Adrenal gland (tissue), 5 donors: ENCODE data around the gene SLC7A10.

Experiments
- POLR2A ChIP-seq, 2 donors: fragments of 450-650 bp; IDR thresholded peaks; one replicate each; pipeline ENCODE4 v1.6.1; 2017; ENCODE audit warnings: antibody characterized with exemption in 2 of 2, mild to moderate bottlenecking in 2 of 2, moderate library complexity in 1 of 2
- TF ChIP-seq, protein P1 (sequence below), 6 experiments: fragments of 450-650 bp in 4 of 6; fragments of 200-600 bp in 2 of 6; sonication (generic) in 1 of 6; IDR thresholded peaks; 1 replicate in 5 of 6; 2 replicates in 1 of 6; pipeline versions ENCODE4 v1.5.1 to v1.8.0; 2016 to 2021; ENCODE audit warnings: antibody characterized with exemption in 6 of 6, mild to moderate bottlenecking in 2 of 6, moderate library complexity in 1 of 6
- donor health status: DM: no; HTN: no; CAD: no.

- TF ChIP-seq POLR2A (IDR thresholded peaks at IDR 0.05), result no peak
- TF ChIP-seq, protein P1, sequence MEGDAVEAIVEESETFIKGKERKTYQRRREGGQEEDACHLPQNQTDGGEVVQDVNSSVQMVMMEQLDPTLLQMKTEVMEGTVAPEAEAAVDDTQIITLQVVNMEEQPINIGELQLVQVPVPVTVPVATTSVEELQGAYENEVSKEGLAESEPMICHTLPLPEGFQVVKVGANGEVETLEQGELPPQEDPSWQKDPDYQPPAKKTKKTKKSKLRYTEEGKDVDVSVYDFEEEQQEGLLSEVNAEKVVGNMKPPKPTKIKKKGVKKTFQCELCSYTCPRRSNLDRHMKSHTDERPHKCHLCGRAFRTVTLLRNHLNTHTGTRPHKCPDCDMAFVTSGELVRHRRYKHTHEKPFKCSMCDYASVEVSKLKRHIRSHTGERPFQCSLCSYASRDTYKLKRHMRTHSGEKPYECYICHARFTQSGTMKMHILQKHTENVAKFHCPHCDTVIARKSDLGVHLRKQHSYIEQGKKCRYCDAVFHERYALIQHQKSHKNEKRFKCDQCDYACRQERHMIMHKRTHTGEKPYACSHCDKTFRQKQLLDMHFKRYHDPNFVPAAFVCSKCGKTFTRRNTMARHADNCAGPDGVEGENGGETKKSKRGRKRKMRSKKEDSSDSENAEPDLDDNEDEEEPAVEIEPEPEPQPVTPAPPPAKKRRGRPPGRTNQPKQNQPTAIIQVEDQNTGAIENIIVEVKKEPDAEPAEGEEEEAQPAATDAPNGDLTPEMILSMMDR (IDR thresholded peaks at IDR 0.05), result no peak
Observed at GRCh38 chr19:33242131-33242530, 16.5 kb upstream of the SLC7A10 start.
